ENCODE measurements around the gene DLG2. TPM values are rescaled to one million over a fixed set of nuclear protein-coding genes. Genes with fewer than 3 reads are reported as not detected.

Gene DLG2
- total and polyA plus RNA-seq, 12 donors, result 1.0 to 14.8 (median 7.4) TPM

- Histone ChIP-seq H3K36me3 (no peaks in the 10 kb centered on the region), H3K27me3 (no peaks in the 10 kb centered on the region), H3K4me1 (no peaks in the 10 kb centered on the region), H3K4me3 (no peak overlapping the region), H3K27ac (no peak overlapping the region), H3K9me3 (no peaks in the 10 kb centered on the region)
- 86 to 89% methylated on average over 3 of the region's 3 CpGs for WGBS, 2 donors
- ATAC-seq (no peak), DNase-seq (no peak)
- TF ChIP-seq, protein P1, sequence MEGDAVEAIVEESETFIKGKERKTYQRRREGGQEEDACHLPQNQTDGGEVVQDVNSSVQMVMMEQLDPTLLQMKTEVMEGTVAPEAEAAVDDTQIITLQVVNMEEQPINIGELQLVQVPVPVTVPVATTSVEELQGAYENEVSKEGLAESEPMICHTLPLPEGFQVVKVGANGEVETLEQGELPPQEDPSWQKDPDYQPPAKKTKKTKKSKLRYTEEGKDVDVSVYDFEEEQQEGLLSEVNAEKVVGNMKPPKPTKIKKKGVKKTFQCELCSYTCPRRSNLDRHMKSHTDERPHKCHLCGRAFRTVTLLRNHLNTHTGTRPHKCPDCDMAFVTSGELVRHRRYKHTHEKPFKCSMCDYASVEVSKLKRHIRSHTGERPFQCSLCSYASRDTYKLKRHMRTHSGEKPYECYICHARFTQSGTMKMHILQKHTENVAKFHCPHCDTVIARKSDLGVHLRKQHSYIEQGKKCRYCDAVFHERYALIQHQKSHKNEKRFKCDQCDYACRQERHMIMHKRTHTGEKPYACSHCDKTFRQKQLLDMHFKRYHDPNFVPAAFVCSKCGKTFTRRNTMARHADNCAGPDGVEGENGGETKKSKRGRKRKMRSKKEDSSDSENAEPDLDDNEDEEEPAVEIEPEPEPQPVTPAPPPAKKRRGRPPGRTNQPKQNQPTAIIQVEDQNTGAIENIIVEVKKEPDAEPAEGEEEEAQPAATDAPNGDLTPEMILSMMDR (IDR thresholded peaks at IDR 0.05), result no peak
- intact Hi-C loops (cut with DNase I), result no loop called here
Observed at GRCh38 chr11:84345027-84345426, 1282.1 kb downstream of the DLG2 start.

DNA sequence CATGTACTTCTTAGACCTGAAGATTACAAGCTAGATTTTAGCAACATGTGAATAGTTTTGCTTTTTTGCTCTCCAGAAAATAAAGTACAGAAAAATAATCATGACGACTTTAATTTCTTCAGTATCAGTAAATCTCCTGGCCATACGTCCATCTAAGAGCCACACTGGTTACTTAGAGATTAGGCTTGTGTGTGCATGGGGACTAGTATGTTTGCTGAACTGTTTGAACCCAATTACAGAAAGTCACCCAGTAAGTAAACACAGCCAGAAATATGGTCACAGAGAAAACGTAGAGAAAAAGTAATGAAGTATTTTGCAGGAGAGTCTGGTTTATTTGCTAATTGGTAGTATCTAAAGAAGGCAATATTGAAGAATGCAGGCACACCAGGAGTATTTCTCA, 1287.3 kb downstream of the DLG2 start:
- Histone ChIP-seq H3K4me3 (no peak overlapping the region), H3K27me3 (no peaks in the 10 kb centered on the region), H3K27ac (no peak overlapping the region), H3K36me3 (no peaks in the 10 kb centered on the region), H3K4me1 (no peaks in the 10 kb centered on the region), H3K9me3 (no peaks in the 10 kb centered on the region)
- DNase-seq, result no peak
- intact Hi-C loops (cut with DNase I), result no loop called here
- TF ChIP-seq, protein P1 (IDR thresholded peaks at IDR 0.05), result no peak
- 74 to 85% methylated on average over 3 of the region's 3 CpGs for WGBS, 2 donors
- no peak for ATAC-seq

DNA sequence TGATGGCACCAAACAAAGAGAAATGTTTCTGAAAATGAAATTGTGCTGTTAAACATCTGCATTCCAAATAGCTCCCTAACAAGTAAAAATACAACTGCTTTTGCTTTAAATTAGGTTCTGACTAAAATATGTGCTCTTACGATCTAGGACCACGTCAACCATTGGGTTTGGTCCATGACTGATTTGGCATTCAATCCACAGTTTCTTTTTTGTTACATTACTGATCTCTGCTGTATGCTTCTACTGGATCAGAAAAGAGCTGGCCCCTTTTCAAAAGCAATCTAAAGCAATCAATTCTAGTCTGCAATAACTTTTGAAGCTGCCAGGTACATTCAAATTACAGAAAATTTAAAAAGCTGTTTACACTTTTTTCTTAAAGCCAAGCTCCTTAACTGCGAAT, 1293.9 kb downstream of the DLG2 start:
- WGBS, 2 donors, result 68 to 76% methylated on average over 3 of the region's 3 CpGs

DNA sequence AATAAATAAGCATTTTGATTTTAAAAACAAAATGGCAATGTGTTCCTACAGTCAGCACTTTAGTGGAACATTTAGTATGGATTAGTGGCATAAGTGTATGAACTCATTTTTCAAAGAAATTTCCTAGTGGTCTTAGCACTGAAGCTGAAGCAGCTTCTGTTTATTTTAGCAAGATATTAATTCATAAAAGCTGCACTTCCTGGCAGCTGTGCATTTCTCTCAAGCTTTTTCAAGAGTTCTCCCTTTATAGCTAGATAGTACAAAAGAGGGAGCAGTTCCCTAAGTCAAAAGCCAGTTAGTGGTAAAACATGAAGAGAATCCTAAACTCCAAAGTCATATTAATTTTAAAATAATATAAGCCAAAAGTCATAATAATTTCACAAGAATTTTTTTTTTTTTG, 1304.9 kb downstream of the DLG2 start:
- TF ChIP-seq, protein P1 (IDR thresholded peaks at IDR 0.05), result no peak
- no peaks in the 10 kb centered on the region for H3K36me3 ChIP-seq
- no peaks in the 10 kb centered on the region for H3K27me3 ChIP-seq
- ATAC-seq (no peak), DNase-seq (no peak)
- intact Hi-C loops (cut with DNase I), result no loop called here
- H3K4me3 ChIP-seq, result no peak overlapping the region
- no peak overlapping the region for H3K27ac ChIP-seq
- no peaks in the 10 kb centered on the region for H3K4me1 ChIP-seq
- peaks cover 0 to 8% (median 0%) of the 10 kb centered on the region in 11 donors for H3K9me3 ChIP-seq

More for the DNA sequence above, 1293.9 kb downstream of the DLG2 start:
- Histone ChIP-seq H3K4me1 (no peaks in the 10 kb centered on the region), H3K4me3 (peak overlapping the region in 2 of 10 donors; percentile 1 to 7), H3K27me3 (no peaks in the 10 kb centered on the region), H3K27ac (no peak overlapping the region), H3K36me3 (no peaks in the 10 kb centered on the region), H3K9me3 (peaks cover 0 to 4% (median 0%) of the 10 kb centered on the region in 11 donors)
- DNase-seq (no peak), ATAC-seq (no peak)
- TF ChIP-seq, protein P1 (IDR thresholded peaks at IDR 0.05), result no peak
- intact Hi-C loops (cut with DNase I), result no loop called here

Data from heart right ventricle (tissue), 16 donors.